MCF 10A (cell line): ENCODE data around the gene AATK. TPM values are rescaled to one million over a fixed set of nuclear protein-coding genes. Genes with fewer than 3 reads are reported as not detected.
A peak's percentile ranks its signal among the peaks of the same experiment; 100 is the strongest.
"Not testable (repeated sequence)": the region's sequence is repeated elsewhere in the genome, so short reads cannot be mapped to it uniquely, and the experiment has no call there.

Experiments used
- BruUV-seq: library from RNA; stranded (reverse); fragments of 400-500 nt; replicated peaks from 2 replicates; lab custom pipeline; 2021; lab: Mats Ljungman, UMichigan
- CTCF ChIA-PET: fragments of 300-600 bp; sonication (Branson Sonifier 250); formaldehyde crosslinking; extraction: SDS; loops from one replicate; lab custom pipeline; 2021; ENCODE audit warnings: antibody characterized with exemption, inconsistent platforms; lab: Yijun Ruan, JAX
- POLR2A ChIA-PET: fragments of 300-600, 350-650 bp; sonication (Branson Sonifier 250); formaldehyde crosslinking; extraction: SDS; loops from one replicate; lab custom pipeline; 2020; ENCODE audit warnings: antibody characterized with exemption, inconsistent platforms; lab: Yijun Ruan, JAX
- DNase-seq: peaks from one replicate; pipeline ENCODE4 v3.0.0-alpha.2; 2018; ENCODE audit not compliant: unreplicated experiment
- H3K27ac Mint-ChIP-seq: one replicate; pipeline ENCODE4 v1.8.0; 2022; ENCODE audit warnings: mild to moderate bottlenecking, low read depth, mixed read lengths; ENCODE audit not compliant: unreplicated experiment
- H3K27me3 Mint-ChIP-seq: one replicate; pipeline ENCODE4 v1.8.0; 2022; ENCODE audit warnings: mixed read lengths; ENCODE audit not compliant: insufficient read depth, unreplicated experiment
- H3K36me3 Mint-ChIP-seq: one replicate; pipeline ENCODE4 v1.8.0; 2022; ENCODE audit warnings: mild to moderate bottlenecking, moderate library complexity, mixed read lengths; ENCODE audit not compliant: insufficient read depth, unreplicated experiment
- H3K4me1 Mint-ChIP-seq: one replicate; pipeline ENCODE4 v1.8.0; 2022; ENCODE audit warnings: mixed read lengths; ENCODE audit not compliant: insufficient read depth, unreplicated experiment
- H3K4me3 Mint-ChIP-seq: one replicate; pipeline ENCODE4 v1.8.0; 2022; ENCODE audit warnings: mild to moderate bottlenecking, moderate library complexity, mixed read lengths; ENCODE audit not compliant: unreplicated experiment
- H3K9me3 Mint-ChIP-seq: one replicate; pipeline ENCODE4 v1.8.0; 2022; ENCODE audit warnings: mixed read lengths; ENCODE audit not compliant: unreplicated experiment
- CTCF ChIP-seq: fragments of 200-600 bp; IDR thresholded peaks from one replicate; pipeline ENCODE4 v1.8.0; 2022; ENCODE audit warnings: antibody characterized with exemption, mild to moderate bottlenecking; ENCODE audit not compliant: unreplicated experiment
- intact Hi-C: fragments of 100-400 bp; cut with micrococcal nuclease; formaldehyde crosslinking; loops from 2 replicates; pipeline ENCODE4 v1.14.1; 2022
- total RNA-seq: library from RNA; stranded (reverse); gene quantifications from 2 replicates; pipeline ENCODE4 v1.2.3, GENCODE V29; 2022

The AATK gene
- total RNA-seq, 1 experiment from 2014 or later: 1.4 TPM

DNA sequence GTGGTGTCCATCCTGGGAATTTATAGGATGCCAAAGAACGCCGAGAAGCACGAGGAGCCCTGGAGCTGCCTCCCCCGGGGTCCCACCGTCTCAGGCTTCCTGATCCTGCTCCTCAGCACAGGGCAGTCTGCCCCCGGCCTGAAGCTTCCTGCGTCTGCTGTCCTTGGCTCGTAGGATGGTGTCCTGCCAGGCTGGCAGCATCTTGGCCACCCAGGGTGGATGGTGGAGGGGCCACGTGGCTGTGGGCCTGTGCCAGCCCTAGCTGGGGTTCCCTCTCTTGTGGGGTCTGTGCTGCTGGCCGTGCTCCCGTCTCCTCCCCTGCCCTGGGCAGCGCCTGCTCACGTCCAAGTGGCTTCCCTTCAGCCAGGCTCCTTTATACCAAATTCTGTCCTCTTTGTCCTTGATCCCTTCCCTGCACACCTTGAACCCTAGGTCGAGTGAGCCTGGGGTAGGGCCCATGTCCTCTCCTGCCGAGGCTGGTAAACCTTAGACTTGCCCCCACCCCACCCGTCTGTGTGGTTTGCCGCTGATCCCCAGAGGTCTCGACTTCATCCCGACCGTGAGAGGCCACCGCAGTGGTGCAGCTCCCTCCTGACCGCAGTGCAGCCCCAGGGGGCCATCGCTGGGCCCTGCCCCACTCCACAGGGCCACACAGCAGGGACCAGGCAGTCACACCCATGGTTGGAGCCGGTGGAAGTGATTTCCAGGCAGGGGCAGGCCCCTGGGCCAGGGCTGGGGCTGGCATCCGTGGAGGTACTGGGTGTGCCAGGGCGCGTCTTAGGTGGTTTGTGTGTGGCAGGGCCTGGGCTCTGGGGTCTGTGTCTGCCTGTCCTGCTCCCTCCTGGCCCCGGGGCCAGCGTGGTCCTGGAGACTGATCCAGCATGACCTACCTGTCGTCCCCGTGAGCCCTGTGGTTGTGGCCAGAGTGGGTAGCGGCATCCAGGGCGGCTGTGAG is 84.5 kb downstream of the AATK start:
- Mint-ChIP-seq H3K9me3 (no peaks in the 10 kb centered on the region), H3K36me3 (peaks cover 29% of the 10 kb centered on the region), H3K4me3 (no peak overlapping the region), H3K27ac (no peak overlapping the region), H3K27me3 (no peaks in the 10 kb centered on the region), H3K4me1 (no peaks in the 10 kb centered on the region)
- no peak for TF ChIP-seq CTCF
- ChIA-PET CTCF (no interaction called here), POLR2A (no interaction called here)
- intact Hi-C loops: no loop called here
- no TSS peak for BruUV-seq
- no peak for DNase-seq

GRCh38 chr17:81080019-81080418 is 86.0 kb downstream of the AATK start:
- ChIA-PET POLR2A (interaction anchor here (0.7 kb wide), 1 partner anchor 59 kb away, joined by 3 read pairs; no protein-coding TSS in a partner anchor), CTCF (interaction anchor here (0.7 kb wide), 1 partner anchor 58 kb away, joined by 4 read pairs; no protein-coding TSS in a partner anchor)
- H3K36me3 Mint-ChIP-seq: peaks cover 37% of the 10 kb centered on the region
- intact Hi-C loops: no loop called here
- no peaks in the 10 kb centered on the region for H3K9me3 Mint-ChIP-seq
- H3K27me3 Mint-ChIP-seq: no peaks in the 10 kb centered on the region
- no TSS peak for BruUV-seq
- no peak for TF ChIP-seq CTCF
- no peak for DNase-seq
- H3K4me1 Mint-ChIP-seq: peaks cover 1% of the 10 kb centered on the region
- peak overlapping the region; percentile 73 for H3K27ac Mint-ChIP-seq
- no peak overlapping the region for H3K4me3 Mint-ChIP-seq

GRCh38 chr17:81078026-81078913 is 87.8 kb downstream of the AATK start:
- intact Hi-C loops, H3K27ac Mint-ChIP-seq, H3K9me3 Mint-ChIP-seq, BruUV-seq, DNase-seq, H3K4me3 Mint-ChIP-seq, H3K27me3 Mint-ChIP-seq: not testable (repeated sequence)
- peaks cover 53% of the 10 kb centered on the region for H3K36me3 Mint-ChIP-seq
- ChIA-PET POLR2A (interaction anchor here (0.6 to 1.3 kb wide), 2 partner anchors 17 to 99 kb away, joined by 3 to 5 read pairs; no protein-coding TSS in a partner anchor), CTCF (interaction anchor here (0.8 kb wide), 1 partner anchor 17 kb away, joined by 6 read pairs; no protein-coding TSS in a partner anchor)
- peaks cover 16% of the 10 kb centered on the region for H3K4me1 Mint-ChIP-seq

DNA sequence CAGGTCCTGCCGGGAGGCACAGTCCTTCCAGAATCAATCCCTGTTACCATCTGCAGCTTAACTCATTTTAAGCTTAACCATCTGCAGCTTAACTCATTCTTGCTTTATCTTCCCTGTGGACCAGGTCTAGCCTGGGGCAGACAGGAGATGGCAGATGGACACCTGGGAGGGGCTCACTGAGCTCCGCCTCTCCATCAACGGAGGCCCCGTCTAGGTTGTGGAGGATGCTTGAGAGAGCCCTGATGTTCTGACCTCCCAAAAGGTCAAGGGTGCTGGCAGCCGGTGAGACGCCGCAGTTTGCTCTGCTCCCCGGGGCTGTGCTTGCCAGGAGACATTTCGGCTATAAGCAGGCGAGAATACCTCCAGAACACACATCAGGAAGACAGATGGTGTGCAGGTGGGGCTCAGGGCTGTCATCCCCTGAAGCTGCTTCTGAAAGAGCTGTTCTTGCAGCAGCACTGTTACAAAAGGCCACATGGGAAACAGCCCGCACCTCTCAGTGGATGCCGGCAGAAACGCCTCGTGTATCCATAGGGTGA is 89.8 kb downstream of the AATK start:
- peaks cover 70% of the 10 kb centered on the region for H3K36me3 Mint-ChIP-seq
- ChIA-PET POLR2A (interaction anchor here (0.7 to 2.1 kb wide), 4 partner anchors 14 to 32 kb away, joined by 3 to 4 read pairs (median 3); no protein-coding TSS in a partner anchor), CTCF (interaction anchor here (0.7 to 1.0 kb wide), 3 partner anchors 19 to 52 kb away, joined by 4 to 5 read pairs (median 4); no protein-coding TSS in a partner anchor)
- H3K9me3 Mint-ChIP-seq: no peaks in the 10 kb centered on the region
- no TSS peak for BruUV-seq
- H3K27ac Mint-ChIP-seq: peak overlapping the region; percentile 57
- peaks cover 28% of the 10 kb centered on the region for H3K4me1 Mint-ChIP-seq
- intact Hi-C loops: no loop called here
- no peak for TF ChIP-seq CTCF
- DNase-seq: no peak
- H3K4me3 Mint-ChIP-seq: no peak overlapping the region
- H3K27me3 Mint-ChIP-seq: no peaks in the 10 kb centered on the region
